CD14-positive monocyte (primary cell): Measurements from ENCODE around the gene ADGRE1. TPM values are rescaled to one million over a fixed set of nuclear protein-coding genes. Genes with fewer than 3 reads are reported as not detected.

ENCODE experiments used
- DNase-seq, 3 donors: peaks; one replicate each; pipeline ENCODE4 v3.0.0-alpha.2; 2011 to 2022
- H2AFZ ChIP-seq: 2 replicates; pipeline ENCODE4 v1.6.0; 2012; ENCODE audit warnings: mild to moderate bottlenecking, low read depth, low read length, inconsistent platforms; ENCODE audit not compliant: insufficient read depth, poor library complexity, severe bottlenecking
- H3K27ac ChIP-seq, 2 donors: 1 replicate in 1 of 2; 2 replicates in 1 of 2; pipeline ENCODE4 v1.5.1; 2012 to 2013; ENCODE audit warnings: low read length in 2 of 2, control low read depth in 1 of 2, inconsistent platforms in 1 of 2, low read depth in 1 of 2, mild to moderate bottlenecking in 1 of 2
- H3K27me3 ChIP-seq, 2 donors: one replicate each; pipeline versions ENCODE4 v1.6.0 to v1.6.1; 2011 to 2013; ENCODE audit warnings: low read length in 2 of 2; ENCODE audit not compliant: control insufficient read depth in 2 of 2, insufficient read depth in 2 of 2
- H3K36me3 ChIP-seq, 2 donors: replicated peaks in 1 of 2; 1 replicate in 1 of 2; 2 replicates in 1 of 2; pipeline versions ENCODE4 v1.5.1 to v1.6.1; 2012 to 2013; ENCODE audit warnings: low read length in 2 of 2, control low read depth in 1 of 2, inconsistent platforms in 1 of 2, mild to moderate bottlenecking in 1 of 2; ENCODE audit not compliant: insufficient read depth in 2 of 2, control insufficient read depth in 1 of 2
- H3K4me1 ChIP-seq, 2 donors: 1 replicate in 1 of 2; 2 replicates in 1 of 2; pipeline versions ENCODE4 v1.5.1 to v1.6.1; 2012 to 2013; ENCODE audit warnings: low read length in 2 of 2, control low read depth in 1 of 2, inconsistent platforms in 1 of 2, mild to moderate bottlenecking in 1 of 2, moderate library complexity in 1 of 2; ENCODE audit not compliant: insufficient read depth in 2 of 2, control insufficient read depth in 1 of 2
- H3K4me2 ChIP-seq: replicated peaks from 2 replicates; pipeline ENCODE3; 2012; ENCODE audit warnings: low read length, moderate library complexity, mild to moderate bottlenecking; ENCODE audit not compliant: poor library complexity, severe bottlenecking; ENCODE audit errors: extremely low read depth
- H3K4me3 ChIP-seq, 3 experiments: fragments of 200-600 bp in 1 of 3; sonication (generic) in 1 of 3; replicated peaks in 1 of 3; 1 replicate in 2 of 3; 2 replicates in 1 of 3; pipeline ENCODE4 v1.5.1; 2011 to 2013; ENCODE audit warnings: low read length in 3 of 3, mild to moderate bottlenecking in 3 of 3, control low read depth in 2 of 3, low read depth in 2 of 3, inconsistent platforms in 1 of 3, moderate library complexity in 1 of 3
- H3K79me2 ChIP-seq: 2 replicates; pipeline ENCODE4 v1.6.0; 2012; ENCODE audit warnings: mild to moderate bottlenecking, control low read depth, inconsistent platforms, low read length, moderate library complexity; ENCODE audit not compliant: insufficient read depth
- H3K9ac ChIP-seq: 2 replicates; pipeline ENCODE4 v1.6.0; 2017; ENCODE audit warnings: low read length, mild to moderate bottlenecking; ENCODE audit not compliant: insufficient read depth, poor library complexity, severe bottlenecking
- H3K9me3 ChIP-seq, 2 donors: replicated peaks in 1 of 2; 1 replicate in 1 of 2; 2 replicates in 1 of 2; pipeline versions ENCODE4 v1.5.1 to v1.6.1; 2012 to 2013; ENCODE audit warnings: low read length in 2 of 2, control low read depth in 1 of 2; ENCODE audit not compliant: control insufficient read depth in 1 of 2, insufficient read depth in 1 of 2
- H4K20me1 ChIP-seq: 2 replicates; pipeline ENCODE4 v1.6.0; 2012; ENCODE audit warnings: mild to moderate bottlenecking, low read length, control low read depth, moderate library complexity; ENCODE audit not compliant: insufficient read depth
- H3K27ac Mint-ChIP-seq, 7 donors: one replicate each; pipeline ENCODE4 v1.8.0; 2020; ENCODE audit warnings: mild to moderate bottlenecking in 7 of 7, mixed read lengths in 7 of 7, moderate library complexity in 6 of 7, inconsistent platforms in 2 of 7
- H3K27me3 Mint-ChIP-seq, 3 donors: one replicate each; pipeline ENCODE4 v1.8.0; 2021 to 2022; ENCODE audit warnings: low read depth in 3 of 3, mild to moderate bottlenecking in 3 of 3, mixed read lengths in 3 of 3, moderate library complexity in 3 of 3, inconsistent platforms in 1 of 3
- H3K36me3 Mint-ChIP-seq, 2 donors: one replicate each; pipeline ENCODE4 v1.8.0; 2020; ENCODE audit warnings: mixed read lengths in 2 of 2, inconsistent platforms in 1 of 2, mild to moderate bottlenecking in 1 of 2
- H3K4me1 Mint-ChIP-seq: one replicate; pipeline ENCODE4 v1.8.0; 2020; ENCODE audit warnings: mild to moderate bottlenecking, mixed read lengths
- H3K4me3 Mint-ChIP-seq, 2 donors: one replicate each; pipeline ENCODE4 v1.8.0; 2020; ENCODE audit warnings: mild to moderate bottlenecking in 2 of 2, mixed read lengths in 2 of 2, moderate library complexity in 1 of 2
- H3K9me3 Mint-ChIP-seq, 7 donors: one replicate each; pipeline ENCODE4 v1.8.0; 2020 to 2022; ENCODE audit warnings: mixed read lengths in 7 of 7, mild to moderate bottlenecking in 6 of 7, moderate library complexity in 6 of 7, inconsistent platforms in 2 of 7
- WGBS: methylation state at CpG from one replicate; pipeline ENCODE4 v1.1.5; 2013; ENCODE audit warnings: missing lambda C conversion rate; ENCODE audit not compliant: insufficient coverage; 5-methylcytosine and 5-hydroxymethylcytosine counted together
- intact Hi-C, 2 donors: fragments of 100-400 bp; cut with micrococcal nuclease; formaldehyde crosslinking; loops; one replicate each; pipeline versions ENCODE4 v1.15.0 to v1.15.1; 2023
- polyA plus RNA-seq, 3 donors: library from polyadenylated mRNA; depleted of rRNA in 1 of 3; unstranded in 2 of 3; stranded (reverse) in 1 of 3; fragments of 300-500 nt in 2 of 3; fragments of >200 nt in 1 of 3; fragmentation: Illumina TruSeq in 2 of 3; gene quantifications; 1 replicate in 2 of 3; 2 replicates in 1 of 3; pipeline ENCODE4 v1.2.3, GENCODE V29; 2012 to 2021
- TF ChIP-seq, protein P1 (sequence below): fragments of 200-600 bp; IDR thresholded peaks from one replicate; pipeline ENCODE4 v1.8.0; 2022; ENCODE audit warnings: antibody characterized with exemption, mild to moderate bottlenecking

The ADGRE1 gene
- polyA plus RNA-seq, 3 donors, result 13.9 to 37.7 (median 21.6) TPM

GRCh38 chr19:6854758-6855157 is 32.6 kb upstream of the ADGRE1 start:
- Mint-ChIP-seq H3K9me3 (peaks cover 0 to 2% (median 0%) of the 10 kb centered on the region in 7 donors), H3K27me3 (no peaks in the 10 kb centered on the region), H3K36me3 (peaks cover 69 to 81% of the 10 kb centered on the region in 2 donors), H3K4me3 (no peak overlapping the region), H3K27ac (peak overlapping the region in 2 of 7 donors; percentile 37 to 74), H3K4me1 (no peaks in the 10 kb centered on the region)
- Histone ChIP-seq H3K4me2 (no peak overlapping the region), H3K9ac (no peak overlapping the region), H3K79me2 (no peaks in the 10 kb centered on the region), H4K20me1 (peaks cover 48% of the 10 kb centered on the region), H3K27me3 (no peaks in the 10 kb centered on the region), H3K4me1 (no peaks in the 10 kb centered on the region), H3K36me3 (peaks cover 72 to 79% of the 10 kb centered on the region in 2 donors), H3K27ac (no peak overlapping the region), H2AFZ (no peak overlapping the region), H3K9me3 (no peaks in the 10 kb centered on the region), H3K4me3 (no peak overlapping the region)
- TF ChIP-seq, protein P1, sequence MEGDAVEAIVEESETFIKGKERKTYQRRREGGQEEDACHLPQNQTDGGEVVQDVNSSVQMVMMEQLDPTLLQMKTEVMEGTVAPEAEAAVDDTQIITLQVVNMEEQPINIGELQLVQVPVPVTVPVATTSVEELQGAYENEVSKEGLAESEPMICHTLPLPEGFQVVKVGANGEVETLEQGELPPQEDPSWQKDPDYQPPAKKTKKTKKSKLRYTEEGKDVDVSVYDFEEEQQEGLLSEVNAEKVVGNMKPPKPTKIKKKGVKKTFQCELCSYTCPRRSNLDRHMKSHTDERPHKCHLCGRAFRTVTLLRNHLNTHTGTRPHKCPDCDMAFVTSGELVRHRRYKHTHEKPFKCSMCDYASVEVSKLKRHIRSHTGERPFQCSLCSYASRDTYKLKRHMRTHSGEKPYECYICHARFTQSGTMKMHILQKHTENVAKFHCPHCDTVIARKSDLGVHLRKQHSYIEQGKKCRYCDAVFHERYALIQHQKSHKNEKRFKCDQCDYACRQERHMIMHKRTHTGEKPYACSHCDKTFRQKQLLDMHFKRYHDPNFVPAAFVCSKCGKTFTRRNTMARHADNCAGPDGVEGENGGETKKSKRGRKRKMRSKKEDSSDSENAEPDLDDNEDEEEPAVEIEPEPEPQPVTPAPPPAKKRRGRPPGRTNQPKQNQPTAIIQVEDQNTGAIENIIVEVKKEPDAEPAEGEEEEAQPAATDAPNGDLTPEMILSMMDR, result no peak
- intact Hi-C loops, result no loop called here
- WGBS, result 88% methylated on average over 2 of the region's 2 CpGs
- DNase-seq, result no peak

DNA sequence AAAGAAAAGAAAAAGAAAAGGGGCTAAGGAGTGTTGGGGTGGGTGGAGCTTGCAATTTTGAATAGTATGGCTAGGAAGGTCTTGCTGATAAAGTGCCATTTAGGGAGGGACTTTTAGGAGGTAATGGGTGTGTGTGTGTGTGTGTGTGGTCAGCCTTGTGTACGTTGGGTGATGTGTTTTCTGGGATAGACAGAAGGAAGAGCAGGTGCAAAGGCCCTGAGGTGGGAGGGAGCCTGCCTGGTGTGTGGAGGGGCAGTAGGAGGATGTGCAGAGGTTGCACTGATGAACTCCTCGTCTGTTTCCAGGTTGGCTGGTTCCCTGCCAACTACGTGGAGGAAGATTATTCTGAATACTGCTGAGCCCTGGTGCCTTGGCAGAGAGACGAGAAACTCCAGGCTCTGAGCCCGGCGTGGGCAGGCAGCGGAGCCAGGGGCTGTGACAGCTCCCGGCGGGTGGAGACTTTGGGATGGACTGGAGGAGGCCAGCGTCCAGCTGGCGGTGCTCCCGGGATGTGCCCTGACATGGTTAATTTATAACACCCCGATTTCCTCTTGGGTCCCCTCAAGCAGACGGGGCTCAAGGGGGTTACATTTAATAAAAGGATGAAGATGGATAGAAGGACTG is 30.5 kb upstream of the ADGRE1 start:
- intact Hi-C loops, result no loop called here
- Histone ChIP-seq H3K27me3 (no peaks in the 10 kb centered on the region), H3K4me1 (no peaks in the 10 kb centered on the region), H3K79me2 (no peaks in the 10 kb centered on the region), H3K36me3 (peaks cover 50 to 58% of the 10 kb centered on the region in 2 donors), H3K4me3 (no peak overlapping the region), H3K27ac (no peak overlapping the region), H3K4me2 (no peak overlapping the region), H3K9ac (no peak overlapping the region), H2AFZ (no peak overlapping the region), H4K20me1 (peaks cover 35% of the 10 kb centered on the region), H3K9me3 (no peaks in the 10 kb centered on the region)
- H3K27ac Mint-ChIP-seq, result peak overlapping the region in 5 of 7 donors; percentile 2 to 43 (median 28)
- TF ChIP-seq, protein P1, result no peak
- WGBS, result 88% methylated on average over 7 of the region's 14 CpGs
- DNase-seq, result no peak
- peaks cover 0 to 2% (median 0%) of the 10 kb centered on the region in 7 donors for H3K9me3 Mint-ChIP-seq
- H3K4me3 Mint-ChIP-seq, result no peak overlapping the region
- peaks cover 52 to 62% of the 10 kb centered on the region in 2 donors for H3K36me3 Mint-ChIP-seq
- H3K27me3 Mint-ChIP-seq, result peaks cover 0 to 2% (median 0%) of the 10 kb centered on the region in 3 donors
- peaks cover 2% of the 10 kb centered on the region for H3K4me1 Mint-ChIP-seq
